CD4-positive, alpha-beta T cell treated with Interleukin-6 for 4 hours (primary cell): ENCODE results near the gene CSF1.

Experiments used
- DNase-seq: peaks from one replicate; pipeline ENCODE4 v3.0.0-alpha.2; 2020; ENCODE audit warnings: mixed read lengths

The CSF1 gene

DNA sequence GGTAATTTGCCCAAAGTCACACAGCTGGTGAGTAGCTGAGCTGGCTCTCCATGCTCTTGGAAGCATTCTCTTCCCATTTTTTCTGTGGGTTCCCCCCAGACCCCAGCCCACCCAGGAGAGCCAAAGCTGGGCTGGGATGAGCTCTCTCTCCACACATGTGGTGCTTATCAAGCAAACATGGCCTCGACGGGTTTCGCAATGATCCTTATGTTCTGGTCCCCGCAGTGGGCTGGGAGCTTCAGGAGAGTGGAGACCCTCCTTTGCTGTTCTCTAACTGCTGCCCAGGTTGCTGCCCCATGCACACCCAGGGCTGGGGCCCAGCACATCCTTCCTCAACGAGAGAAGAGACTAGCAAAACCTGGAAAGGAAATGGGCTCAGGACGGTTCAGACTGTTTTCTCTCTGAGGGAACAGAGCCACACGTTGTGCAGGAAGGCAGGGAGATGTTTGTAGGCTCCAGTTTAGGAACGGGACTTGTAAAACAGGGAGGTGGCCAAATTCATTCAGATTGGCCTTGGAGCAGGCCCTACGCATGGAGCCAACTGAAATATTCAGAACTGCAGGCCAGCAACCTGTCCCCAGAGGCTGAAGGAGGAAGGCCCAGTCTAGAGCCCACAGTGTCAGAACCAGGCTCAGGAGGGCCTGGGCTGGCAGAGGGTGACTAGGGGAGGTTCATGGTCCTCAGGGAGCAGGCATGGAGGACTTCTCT, 27.2 kb upstream of the CSF1 start:
- no peak for DNase-seq

DNA sequence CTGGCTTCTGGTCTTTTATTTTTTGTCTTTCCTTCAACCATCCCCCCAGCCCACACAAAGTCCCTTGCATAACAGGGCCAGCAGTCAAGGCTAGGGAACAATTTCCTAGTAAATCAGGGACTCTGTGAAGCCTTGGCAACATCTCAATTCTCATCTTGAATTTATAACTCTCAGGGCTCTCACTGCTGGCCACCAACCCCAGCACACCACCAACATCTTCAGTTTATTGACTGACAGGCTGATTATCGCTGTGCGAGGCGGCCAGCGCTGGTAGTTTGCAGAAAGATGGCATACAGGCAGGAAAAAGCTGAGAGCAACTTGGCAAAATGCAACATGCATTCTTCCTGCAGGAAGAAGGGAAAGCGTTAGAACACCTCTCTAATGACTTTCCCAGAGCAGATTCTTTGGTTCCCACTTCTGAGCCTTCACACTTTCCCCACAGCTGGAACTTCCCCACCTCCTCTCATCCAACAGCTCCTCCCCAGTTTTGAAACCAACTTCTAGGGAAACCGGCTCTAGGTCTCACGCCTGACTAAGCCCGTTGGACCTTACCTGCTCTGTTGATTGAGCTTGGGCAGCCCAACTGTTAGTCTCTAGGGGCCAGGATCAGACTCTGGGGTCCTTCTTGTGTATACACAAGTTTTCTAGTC, 26.3 kb upstream of the CSF1 start:
- DNase-seq, result no peak

- no peak for DNase-seq
Observed at GRCh38 chr1:109885589-109885988, 25.1 kb upstream of the CSF1 start.

- DNase-seq, result no peak
Observed at GRCh38 chr1:109886827-109887226, 23.8 kb upstream of the CSF1 start.

- no peak for DNase-seq
Observed at GRCh38 chr1:109887271-109887670, 23.4 kb upstream of the CSF1 start.

DNA sequence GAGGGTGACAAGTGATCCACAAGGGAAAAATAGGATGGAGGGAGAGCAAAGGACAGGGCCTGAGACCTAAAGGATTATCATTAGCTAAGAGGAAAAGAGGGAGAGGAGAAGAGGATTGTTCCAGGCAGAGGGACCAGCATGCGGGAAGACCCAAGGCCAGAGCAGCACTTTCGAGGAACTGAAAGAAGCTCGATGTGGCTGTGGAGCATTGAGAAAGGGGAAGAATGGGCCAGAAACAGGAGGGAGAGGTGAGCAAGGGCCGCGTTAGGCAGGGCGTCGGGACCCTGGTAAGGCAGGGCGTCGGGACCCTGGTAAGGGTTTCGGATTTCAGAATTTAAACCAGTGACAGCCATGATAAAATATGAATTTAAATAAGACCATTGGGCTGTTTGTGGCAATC, 22.8 kb upstream of the CSF1 start:
- no peak for DNase-seq

GRCh38 chr1:109889094-109889493, 21.6 kb upstream of the CSF1 start:
- DNase-seq, result no peak

GRCh38 chr1:109890115-109890953, 20.3 kb upstream of the CSF1 start:
- DNase-seq, result no peak

- DNase-seq, result no peak
Observed at GRCh38 chr1:109891930-109892329, 18.7 kb upstream of the CSF1 start.

DNA sequence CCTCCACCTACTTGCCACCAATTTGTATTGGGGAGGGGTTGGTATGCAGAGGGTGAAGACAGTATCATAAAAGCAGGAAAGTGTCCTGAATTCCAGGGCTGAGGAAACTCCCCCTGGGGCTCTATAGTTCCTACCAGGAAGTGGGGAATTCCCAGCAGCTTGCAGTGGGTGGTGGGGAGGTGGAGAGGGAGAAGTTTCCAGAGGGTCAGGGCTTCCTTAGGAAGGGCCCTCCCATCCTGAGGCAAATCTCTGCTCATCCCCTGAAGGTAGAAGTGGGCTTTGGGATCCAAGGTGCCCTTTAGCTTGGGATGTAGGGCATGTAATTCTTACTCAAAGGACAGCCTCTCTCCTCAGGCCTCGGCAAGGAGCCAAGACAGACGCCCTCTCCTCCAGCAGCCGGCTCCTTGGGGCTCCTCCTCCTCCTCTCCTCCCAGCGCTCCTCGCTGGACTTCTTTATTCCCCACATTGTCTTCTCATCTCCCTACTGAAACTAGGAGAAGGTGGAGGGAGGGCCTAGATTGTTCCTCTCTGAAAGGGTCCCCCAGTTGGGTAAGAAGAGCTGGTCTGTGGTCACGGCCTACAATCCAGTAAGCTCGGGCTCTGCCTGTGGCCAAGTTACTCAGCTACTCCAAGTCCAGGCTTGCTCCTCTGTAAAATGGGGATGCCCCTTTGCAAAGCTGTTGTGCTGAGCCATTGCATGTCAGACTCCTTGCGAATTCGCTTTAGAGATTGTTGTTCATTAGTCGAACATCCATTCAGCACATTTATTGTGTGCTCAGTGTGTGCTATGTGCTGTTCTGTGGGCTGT, 17.9 kb upstream of the CSF1 start:
- no peak for DNase-seq

GRCh38 chr1:109893532-109894171, 17.0 kb upstream of the CSF1 start:
- no peak for DNase-seq

GRCh38 chr1:109894823-109895719, 15.6 kb upstream of the CSF1 start:
- DNase-seq, result no peak

DNA sequence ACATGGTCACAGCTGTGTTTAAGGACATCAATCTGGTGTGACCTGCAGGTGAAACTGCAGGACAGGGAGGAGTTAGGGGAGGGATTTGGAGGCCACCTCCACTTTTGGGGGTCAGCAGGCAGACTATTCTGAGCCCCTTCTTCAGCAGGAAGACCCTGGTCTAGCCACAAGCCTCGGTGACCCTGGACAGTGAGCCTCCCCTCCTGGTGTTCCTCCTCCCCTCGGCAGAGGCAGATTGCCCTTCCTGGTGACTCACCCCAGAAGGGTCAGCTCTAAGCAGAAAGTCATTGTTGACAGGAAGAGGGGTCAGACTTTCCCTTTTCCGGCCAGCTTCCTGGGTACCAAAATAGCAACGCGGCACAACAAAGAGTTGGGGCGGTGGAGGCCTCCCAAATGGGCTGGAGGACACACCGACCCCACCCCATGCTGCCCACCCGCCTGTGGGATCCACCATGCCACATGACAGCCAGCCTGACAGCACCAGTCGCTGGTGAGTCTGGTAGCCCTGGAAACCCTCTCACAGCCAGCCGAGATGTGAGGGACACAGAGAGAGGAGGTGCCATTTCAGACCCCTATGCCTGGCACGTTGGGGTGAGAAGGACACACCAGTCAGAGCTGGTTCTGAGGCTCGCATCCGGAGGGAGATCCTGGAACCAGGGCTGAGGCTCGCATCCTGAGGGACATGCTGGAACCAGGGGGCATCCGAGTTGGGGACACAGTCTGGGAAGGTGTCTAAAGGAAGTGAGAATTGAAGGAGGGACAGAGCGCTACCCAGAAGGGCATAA, 14.7 kb upstream of the CSF1 start:
- DNase-seq, result no peak

DNA sequence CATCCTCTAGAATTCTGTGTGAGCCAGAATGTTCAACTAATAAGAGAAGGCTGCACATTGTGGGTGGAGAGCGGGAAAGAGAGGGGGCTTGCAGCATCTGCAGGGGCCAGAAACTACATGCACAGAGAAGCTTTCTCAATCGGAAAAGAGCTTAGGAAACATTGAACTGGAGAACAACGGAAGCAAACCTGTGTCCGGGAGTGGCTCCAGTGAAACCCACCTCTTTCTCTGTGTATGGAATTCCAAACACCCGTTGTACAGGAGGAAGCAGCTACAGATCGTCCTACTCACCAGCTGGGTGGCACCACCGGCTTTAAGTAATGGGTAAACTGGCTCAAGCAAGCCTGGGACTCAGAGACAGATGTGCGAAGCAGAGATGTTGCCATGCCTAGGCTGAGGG, 14.0 kb upstream of the CSF1 start:
- DNase-seq, result no peak

DNA sequence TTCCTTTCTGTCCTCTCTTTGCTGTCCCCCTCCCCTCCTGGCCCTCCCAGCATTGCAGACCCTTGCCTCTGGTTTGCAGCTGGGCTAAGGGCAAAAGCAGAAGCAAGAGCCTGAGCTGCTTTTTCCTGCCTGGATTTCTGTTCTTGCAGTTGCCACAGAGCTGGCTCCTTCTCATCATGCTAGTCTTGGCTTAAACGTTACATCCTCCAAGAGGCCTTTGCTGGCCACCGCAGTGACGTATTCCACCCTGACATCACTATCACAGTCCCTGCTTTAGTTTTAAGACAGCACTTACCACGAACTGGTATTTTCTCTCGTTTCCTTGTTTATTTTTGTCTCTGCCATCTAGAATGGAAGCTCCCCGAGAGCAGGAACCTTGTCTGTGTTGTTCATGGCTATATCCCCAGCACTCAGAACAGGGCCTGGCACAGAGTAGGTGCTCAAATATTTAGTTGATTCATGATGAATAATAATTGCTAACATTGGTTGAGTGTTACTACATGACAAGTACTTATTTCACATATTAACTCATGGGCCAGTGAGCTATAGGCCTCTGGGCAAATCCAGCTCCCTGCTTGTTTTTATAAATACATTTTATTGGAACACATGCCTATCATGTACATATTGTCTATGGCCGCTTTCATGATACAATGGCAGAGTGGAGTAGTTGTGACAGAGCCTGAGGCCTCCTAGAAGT, 13.2 kb upstream of the CSF1 start:
- DNase-seq, result no peak

DNA sequence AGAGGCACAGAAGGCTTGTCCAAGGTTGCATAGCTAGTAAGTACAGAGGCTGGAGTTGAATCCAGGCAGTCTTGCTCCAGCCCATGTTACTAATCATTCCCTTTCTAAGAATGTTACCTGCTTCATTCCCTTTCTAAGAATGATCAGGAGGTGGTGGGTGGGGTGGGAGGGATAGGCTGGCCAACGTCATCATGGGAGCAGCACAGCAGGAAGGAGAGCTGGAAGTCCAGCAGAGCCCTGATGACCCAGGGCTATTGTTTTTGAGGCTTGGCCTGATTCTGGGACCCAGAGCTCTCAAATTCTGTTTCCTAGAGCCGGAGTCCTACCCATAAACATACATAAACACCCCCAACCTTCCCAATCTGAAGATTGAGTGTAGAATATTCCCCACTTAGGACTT, 11.8 kb upstream of the CSF1 start:
- DNase-seq, result no peak

GRCh38 chr1:109901141-109901523, 9.5 kb upstream of the CSF1 start:
- DNase-seq, result no peak

GRCh38 chr1:109901524-109902145, 9.0 kb upstream of the CSF1 start:
- peak; percentile 17 for DNase-seq

DNA sequence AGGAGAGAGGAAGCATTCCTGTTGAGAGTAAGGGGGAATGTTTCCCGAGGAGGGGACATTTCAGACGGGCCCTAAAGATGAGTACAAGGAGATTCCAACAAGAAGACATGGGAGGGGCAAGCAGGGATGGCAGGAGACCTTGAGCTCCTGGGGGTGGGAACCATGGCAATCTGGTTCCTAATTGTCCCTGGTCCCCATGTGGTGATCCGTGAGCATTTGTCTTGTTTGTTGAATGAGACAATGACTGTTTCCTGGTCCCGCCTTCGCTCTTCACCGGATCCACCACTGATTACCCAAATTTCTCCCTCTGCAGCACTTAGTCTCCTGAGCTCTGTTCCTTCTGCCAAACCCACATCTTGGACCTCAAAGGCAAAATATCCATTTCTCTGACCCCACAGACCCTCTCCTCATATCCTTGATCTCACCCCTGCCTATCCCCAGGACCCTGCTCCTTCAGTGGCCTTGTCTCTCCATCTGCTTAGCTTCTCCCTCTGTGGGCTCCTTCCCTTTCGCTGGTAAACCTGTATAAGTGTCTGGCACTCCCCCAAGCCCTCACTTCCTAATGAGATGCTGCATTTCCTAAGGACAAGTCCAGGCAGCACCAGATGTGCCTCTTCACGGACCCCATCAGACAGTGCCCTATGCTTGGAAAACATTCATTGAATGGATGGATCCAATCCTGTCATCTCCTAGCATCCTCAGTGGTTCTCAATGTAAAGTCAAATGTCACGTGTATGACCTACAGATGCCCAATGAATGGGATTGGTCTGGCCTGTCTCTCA, 8.3 kb upstream of the CSF1 start:
- no peak for DNase-seq
